ENCODE results near the gene CYP27B1.

Gene CYP27B1

DNA sequence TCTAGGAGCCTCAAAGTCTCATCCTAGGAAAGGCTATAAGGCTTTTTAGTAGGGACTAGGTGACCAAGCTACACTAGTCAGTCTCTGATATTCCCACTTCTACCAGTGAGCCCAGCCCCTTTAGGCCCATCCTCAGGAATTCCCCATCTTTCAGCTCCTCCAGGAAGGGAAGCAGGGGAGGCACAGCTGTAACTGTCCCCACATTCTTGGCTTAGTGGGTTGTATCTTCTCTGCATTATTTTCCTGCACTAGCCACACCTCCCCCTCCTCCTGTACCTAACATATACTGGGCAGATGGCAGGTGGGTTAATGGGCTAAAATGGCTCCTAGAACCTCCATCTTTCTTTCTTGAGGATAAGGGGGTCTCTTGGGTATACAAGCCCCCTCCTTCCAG, 424 bp upstream of the CYP27B1 start:
- no peak for DNase-seq (ENCODE audit: low read depth)
- no peak overlapping the region for H3K4me3 ChIP-seq (ENCODE audit: low read depth, low read length)
- TF ChIP-seq, protein P1, sequence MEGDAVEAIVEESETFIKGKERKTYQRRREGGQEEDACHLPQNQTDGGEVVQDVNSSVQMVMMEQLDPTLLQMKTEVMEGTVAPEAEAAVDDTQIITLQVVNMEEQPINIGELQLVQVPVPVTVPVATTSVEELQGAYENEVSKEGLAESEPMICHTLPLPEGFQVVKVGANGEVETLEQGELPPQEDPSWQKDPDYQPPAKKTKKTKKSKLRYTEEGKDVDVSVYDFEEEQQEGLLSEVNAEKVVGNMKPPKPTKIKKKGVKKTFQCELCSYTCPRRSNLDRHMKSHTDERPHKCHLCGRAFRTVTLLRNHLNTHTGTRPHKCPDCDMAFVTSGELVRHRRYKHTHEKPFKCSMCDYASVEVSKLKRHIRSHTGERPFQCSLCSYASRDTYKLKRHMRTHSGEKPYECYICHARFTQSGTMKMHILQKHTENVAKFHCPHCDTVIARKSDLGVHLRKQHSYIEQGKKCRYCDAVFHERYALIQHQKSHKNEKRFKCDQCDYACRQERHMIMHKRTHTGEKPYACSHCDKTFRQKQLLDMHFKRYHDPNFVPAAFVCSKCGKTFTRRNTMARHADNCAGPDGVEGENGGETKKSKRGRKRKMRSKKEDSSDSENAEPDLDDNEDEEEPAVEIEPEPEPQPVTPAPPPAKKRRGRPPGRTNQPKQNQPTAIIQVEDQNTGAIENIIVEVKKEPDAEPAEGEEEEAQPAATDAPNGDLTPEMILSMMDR (IDR thresholded peaks at IDR 0.05; ENCODE audit: insufficient read depth, low read depth, low read length, missing control alignments): no peak

DNA sequence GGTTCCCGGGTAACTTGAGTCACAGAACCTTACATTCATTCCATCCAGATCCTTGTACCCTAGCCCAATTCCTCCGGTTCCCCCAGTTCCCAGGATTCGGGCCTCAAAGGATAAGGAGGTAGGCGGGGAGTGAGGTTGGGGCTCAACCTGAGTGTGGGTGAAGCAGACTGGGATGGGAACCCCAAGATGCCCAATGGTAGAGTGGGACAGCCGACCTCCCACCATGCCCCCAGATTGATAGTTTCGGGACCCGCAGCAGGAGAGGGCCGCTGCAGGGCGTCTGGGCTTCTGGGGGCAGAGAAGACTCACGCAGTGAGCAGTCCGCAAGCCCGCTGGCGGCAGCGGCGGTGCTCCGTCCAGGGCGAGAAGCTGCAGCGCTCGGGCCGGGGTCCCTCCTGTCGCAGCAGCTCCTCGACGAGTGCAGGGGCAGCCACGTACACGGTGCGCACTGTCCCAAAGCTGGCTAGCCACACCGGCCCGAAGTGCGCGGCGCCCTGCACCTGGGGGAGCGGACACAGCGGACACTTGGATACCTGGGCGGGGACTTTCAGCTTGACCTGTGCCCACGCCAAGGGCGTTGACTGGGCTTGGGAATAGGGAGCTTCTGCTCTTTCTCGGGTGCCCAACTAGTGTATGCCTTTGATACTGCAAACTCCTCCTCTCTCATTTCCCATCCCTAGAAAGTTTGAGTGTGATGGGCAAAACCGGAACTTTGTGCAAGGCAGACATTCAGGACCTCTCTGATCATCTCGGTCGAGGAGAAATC, 997 bp downstream of the CYP27B1 start:
- DNase-seq (ENCODE audit: low read depth): no peak
- peak overlapping the region; percentile 63 for H3K4me3 ChIP-seq (ENCODE audit: low read depth, low read length)
- TF ChIP-seq, protein P1 (IDR thresholded peaks at IDR 0.05; ENCODE audit: insufficient read depth, low read depth, low read length, missing control alignments): no peak

DNA sequence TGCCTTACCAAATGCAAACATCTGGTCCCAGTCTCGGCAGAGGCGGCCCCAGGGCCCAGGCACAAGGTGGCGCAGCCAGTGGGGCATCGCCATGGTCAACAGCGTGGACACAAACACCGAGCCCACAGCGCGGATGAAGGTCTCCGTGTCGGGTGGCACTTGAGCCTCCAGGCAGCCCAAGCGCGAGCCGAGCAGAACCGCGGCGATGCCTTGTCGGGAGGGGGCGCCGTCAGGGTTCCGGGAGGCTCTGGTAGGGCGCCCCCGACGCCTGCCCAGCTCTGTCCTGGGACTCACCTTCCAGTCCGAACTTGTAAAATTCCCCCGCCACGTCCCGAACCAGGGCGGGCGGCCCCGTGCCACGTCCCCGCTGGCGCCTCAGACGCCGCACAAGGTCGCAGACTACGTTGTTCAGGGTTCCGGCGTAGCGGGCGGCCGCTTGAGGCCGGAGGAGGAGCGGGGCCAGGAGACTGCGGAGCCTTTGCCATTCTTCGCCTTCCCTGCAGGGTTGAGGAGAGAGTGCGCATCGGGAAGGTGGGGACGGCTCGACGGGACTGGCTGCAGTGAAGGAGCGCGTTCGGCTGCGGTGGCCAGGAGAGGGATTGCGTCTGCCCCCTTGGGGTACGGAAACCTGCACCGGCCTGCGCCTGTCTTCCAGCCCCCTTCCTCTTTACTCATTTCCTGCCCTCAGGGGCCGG, 1.7 kb downstream of the CYP27B1 start:
- TF ChIP-seq, protein P1 (IDR thresholded peaks at IDR 0.05; ENCODE audit: insufficient read depth, low read depth, low read length, missing control alignments): peak; percentile 48
- peak; percentile 61 for DNase-seq (ENCODE audit: low read depth)
- peak overlapping the region; percentile 63 for H3K4me3 ChIP-seq (ENCODE audit: low read depth, low read length)

DNA sequence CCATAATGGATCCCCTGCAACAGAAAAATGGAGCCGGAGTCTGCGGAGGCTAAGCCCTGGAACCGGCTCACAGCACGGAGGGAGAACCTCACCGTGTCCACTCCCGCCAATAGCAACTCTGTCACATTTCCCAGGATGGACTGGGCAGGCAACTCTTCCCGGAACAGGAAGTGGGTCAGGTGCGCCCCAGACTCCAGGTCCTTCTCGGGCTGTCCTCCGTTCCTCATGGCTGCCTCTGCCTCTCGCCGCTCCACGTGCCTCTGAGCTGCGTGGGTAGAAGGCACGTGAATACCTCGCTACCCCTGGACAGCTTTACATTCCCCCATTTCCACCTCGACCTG, 2.2 kb downstream of the CYP27B1 start:
- TF ChIP-seq, protein P1 (IDR thresholded peaks at IDR 0.05; ENCODE audit: insufficient read depth, low read depth, low read length, missing control alignments): no peak
- no peak for DNase-seq (ENCODE audit: low read depth)
- peak overlapping the region; percentile 63 for H3K4me3 ChIP-seq (ENCODE audit: low read depth, low read length)

DNA sequence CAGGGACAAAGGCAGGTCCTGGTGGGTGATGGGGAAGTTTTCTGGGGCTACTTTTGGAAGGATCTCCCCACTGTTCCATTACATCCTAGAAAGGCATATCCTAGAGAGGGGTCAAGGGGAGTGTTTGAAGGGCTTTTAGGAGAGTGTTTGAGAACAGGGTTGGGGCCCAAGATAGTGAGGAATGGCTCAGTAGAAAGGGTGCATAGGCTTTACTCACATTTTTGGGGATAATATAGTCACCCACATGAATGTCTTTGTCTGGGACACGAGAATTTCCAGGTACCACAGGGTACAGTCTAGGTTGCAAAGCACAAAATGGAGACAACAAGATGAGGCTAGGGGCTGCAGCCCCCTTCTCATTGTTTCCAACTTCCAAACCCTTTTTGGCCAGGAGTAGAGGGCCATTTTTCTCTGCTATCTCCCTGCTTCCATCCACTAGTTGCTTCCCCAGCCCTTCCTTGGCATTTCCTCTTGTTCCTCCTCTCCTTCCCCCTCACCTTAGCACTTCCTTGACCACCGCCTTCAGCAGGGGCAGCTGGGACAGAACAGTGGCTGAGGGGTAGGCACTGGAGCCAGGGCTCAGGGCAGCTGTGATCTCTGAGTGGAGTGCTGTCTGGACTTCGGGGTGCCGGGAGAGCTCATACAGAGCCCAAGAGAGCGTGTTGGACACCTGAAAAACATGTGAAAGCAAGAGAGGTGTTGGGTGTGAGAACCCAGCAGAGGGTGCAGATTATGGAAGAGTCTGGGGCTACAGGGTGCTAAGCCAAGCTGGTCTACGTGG, 2.8 kb downstream of the CYP27B1 start:
- no peak for DNase-seq (ENCODE audit: low read depth)
- TF ChIP-seq, protein P1 (IDR thresholded peaks at IDR 0.05; ENCODE audit: insufficient read depth, low read depth, low read length, missing control alignments): no peak
- no peak overlapping the region for H3K4me3 ChIP-seq (ENCODE audit: low read depth, low read length)

DNA sequence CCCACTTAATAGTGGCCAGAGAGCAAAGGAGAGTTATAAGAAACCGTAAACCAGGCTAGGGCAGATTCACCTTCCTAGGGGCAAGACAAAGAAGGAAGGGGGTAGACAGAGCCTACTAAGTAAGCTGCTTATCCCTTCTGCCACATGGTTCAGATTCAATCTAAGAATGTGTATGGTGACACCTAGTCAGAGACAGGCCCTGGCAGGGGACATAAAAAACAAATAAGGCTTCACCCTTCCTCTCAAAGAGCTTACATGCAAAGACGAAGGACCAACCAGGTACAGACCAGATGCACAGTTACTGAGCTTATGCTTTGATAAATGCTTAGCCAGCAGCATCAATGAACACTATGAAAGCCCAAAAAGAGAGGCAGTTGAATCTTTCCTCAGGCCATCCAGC, 4.4 kb downstream of the CYP27B1 start:
- no peak for DNase-seq (ENCODE audit: low read depth)
- H3K4me3 ChIP-seq (ENCODE audit: low read depth, low read length): no peak overlapping the region

More for the DNA sequence above, 4.4 kb downstream of the CYP27B1 start:
- TF ChIP-seq, protein P1 (IDR thresholded peaks at IDR 0.05; ENCODE audit: insufficient read depth, low read depth, low read length, missing control alignments): no peak

Measured in GM12865 (cell line).